CD4-positive, alpha-beta T cell (primary cell): ENCODE data around the gene WDPCP. TPM values are rescaled to one million over a fixed set of nuclear protein-coding genes. Genes with fewer than 3 reads are reported as not detected.

Source experiments
- ATAC-seq: fragments of 200-7000 bp; cut with Tn5 transposase; one replicate; pipeline ENCODE4 v1.10.0; 2022; ENCODE audit warnings: mild to moderate bottlenecking; ENCODE audit not compliant: poor library complexity
- CTCF ChIA-PET: fragments of 350-600 bp; sonication (Branson Sonifier 250); formaldehyde crosslinking; loops from one replicate; lab custom pipeline; 2021; ENCODE audit warnings: antibody characterized with exemption, inconsistent platforms; lab: Charles Lee
- POLR2A ChIA-PET: fragments of 350-600 bp; sonication (Branson Sonifier 250); formaldehyde crosslinking; loops from one replicate; lab custom pipeline; 2021; ENCODE audit warnings: antibody characterized with exemption, inconsistent platforms; lab: Charles Lee
- DNase-seq, 14 experiments: peaks; one replicate each; pipeline ENCODE4 v3.0.0-alpha.2; 2013 to 2020; ENCODE audit warnings: mixed read lengths in 2 of 14
- H3K27ac ChIP-seq, 2 donors: one replicate each; pipeline versions ENCODE4 v1.5.1 to v1.7.0; 2013; ENCODE audit warnings: low read length in 2 of 2, low read depth in 1 of 2, mild to moderate bottlenecking in 1 of 2
- H3K27me3 ChIP-seq, 2 experiments: 1 replicate in 1 of 2; 2 replicates in 1 of 2; pipeline versions ENCODE4 v1.6.1 to v1.7.0; 2013; ENCODE audit warnings: low read length in 2 of 2, control low read depth in 1 of 2, mild to moderate bottlenecking in 1 of 2, moderate library complexity in 1 of 2; ENCODE audit not compliant: insufficient read depth in 2 of 2, control insufficient read depth in 1 of 2
- H3K36me3 ChIP-seq: one replicate; pipeline ENCODE4 v1.6.1; 2013; ENCODE audit warnings: low read length, control low read depth; ENCODE audit not compliant: insufficient read depth
- H3K4me1 ChIP-seq: one replicate; pipeline ENCODE4 v1.6.1; 2013; ENCODE audit warnings: low read length, control low read depth; ENCODE audit not compliant: insufficient read depth
- H3K4me3 ChIP-seq: one replicate; pipeline ENCODE4 v1.5.1; 2013; ENCODE audit warnings: mild to moderate bottlenecking, low read length, moderate library complexity
- H3K9me3 ChIP-seq, 2 experiments: 1 replicate in 1 of 2; 2 replicates in 1 of 2; pipeline versions ENCODE4 v1.6.1 to v1.7.0; 2013; ENCODE audit warnings: low read length in 2 of 2, mild to moderate bottlenecking in 2 of 2, control low read depth in 1 of 2, moderate library complexity in 1 of 2; ENCODE audit not compliant: control insufficient read depth in 1 of 2, insufficient read depth in 1 of 2
- H3K27ac Mint-ChIP-seq: one replicate; pipeline ENCODE4 v1.8.0; 2020; ENCODE audit warnings: mixed read lengths
- H3K27me3 Mint-ChIP-seq: one replicate; pipeline ENCODE4 v1.8.0; 2021; ENCODE audit warnings: mixed read lengths
- H3K36me3 Mint-ChIP-seq: one replicate; pipeline ENCODE4 v1.8.0; 2021; ENCODE audit warnings: low read depth, mixed read lengths
- H3K4me1 Mint-ChIP-seq: one replicate; pipeline ENCODE4 v1.8.0; 2021; ENCODE audit warnings: low read depth, mixed read lengths
- H3K4me3 Mint-ChIP-seq: one replicate; pipeline ENCODE4 v1.8.0; 2020; ENCODE audit warnings: mild to moderate bottlenecking, mixed read lengths
- H3K9me3 Mint-ChIP-seq: one replicate; pipeline ENCODE4 v1.8.0; 2020; ENCODE audit warnings: mixed read lengths
- intact Hi-C, 2 experiments: fragments of 100-400 bp; cut with DNase I in 1 of 2; cut with micrococcal nuclease in 1 of 2; formaldehyde crosslinking; loops; one replicate each; pipeline versions ENCODE4 v1.15.1 to v1.9.0; 2023 to 2025; cut with DNase I, micrococcal nuclease
- total RNA-seq, 174 experiments: library from RNA in 2 of 174; stranded (reverse) in 2 of 174; gene quantifications; one replicate each; pipeline ENCODE4 v1.2.3 and lab custom pipeline; 2021 to 2026
- TF ChIP-seq, protein P1 (sequence below): fragments of 200-600 bp; IDR thresholded peaks from one replicate; pipeline ENCODE4 v1.8.0; 2022; ENCODE audit warnings: antibody characterized with exemption, mild to moderate bottlenecking

WDPCP gene
- total RNA-seq, 2 experiments from 2014 or later, result 8.7 to 9.9 TPM

DNA sequence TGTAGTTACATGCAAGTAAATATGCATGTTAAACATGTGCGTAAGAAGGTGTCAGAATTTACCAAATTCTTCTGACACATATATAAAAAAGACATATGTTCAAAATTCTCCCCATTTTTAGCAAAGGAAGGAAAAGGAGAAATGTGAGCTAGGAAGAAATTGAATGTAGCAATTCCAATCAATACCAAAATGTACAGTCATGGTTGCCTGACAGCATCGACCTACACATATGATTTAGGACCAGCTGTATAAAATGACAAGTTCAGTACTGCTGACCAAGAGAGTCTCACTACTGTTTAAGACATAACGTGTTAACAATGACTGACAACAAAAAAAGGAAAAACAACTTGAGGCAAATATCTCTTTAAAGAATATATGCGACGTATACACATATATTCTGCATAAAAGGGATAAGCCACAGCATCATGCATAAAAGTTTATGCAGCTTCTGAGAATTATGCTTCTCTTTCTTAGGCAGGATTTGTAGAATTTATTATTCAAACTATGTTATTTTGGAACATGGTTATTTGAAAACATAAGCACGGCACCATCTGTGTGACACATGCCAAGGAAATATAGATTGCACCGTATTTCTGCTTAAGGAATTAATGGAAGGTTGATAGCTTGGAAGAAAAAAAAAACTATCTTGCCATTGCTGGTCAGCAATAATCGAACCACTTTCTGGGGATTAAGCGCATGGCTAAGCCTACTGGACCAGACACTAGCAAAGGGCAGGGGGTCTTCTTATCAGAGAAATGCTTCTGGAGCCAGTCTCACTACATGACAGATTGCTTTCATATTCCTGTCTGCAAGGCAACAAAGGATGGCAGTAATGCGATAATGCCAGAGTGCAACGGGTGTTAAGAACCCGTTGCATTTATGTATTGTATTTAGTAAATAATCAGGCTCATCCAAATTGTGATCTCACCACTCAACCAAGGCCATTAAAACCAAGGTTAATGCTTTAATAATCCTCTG, 154.0 kb downstream of the WDPCP start:
- Mint-ChIP-seq H3K36me3 (peaks cover 45% of the 10 kb centered on the region), H3K9me3 (peaks cover 2% of the 10 kb centered on the region), H3K27ac (no peak overlapping the region), H3K4me3 (no peak overlapping the region), H3K4me1 (no peaks in the 10 kb centered on the region), H3K27me3 (no peaks in the 10 kb centered on the region)
- ATAC-seq, result no peak
- Histone ChIP-seq H3K36me3 (no peaks in the 10 kb centered on the region), H3K27ac (no peak overlapping the region), H3K4me3 (no peak overlapping the region), H3K27me3 (no peaks in the 10 kb centered on the region), H3K4me1 (no peaks in the 10 kb centered on the region), H3K9me3 (peaks cover 0 to 3% of the 10 kb centered on the region in 2 experiments)
- POLR2A ChIA-PET, result no interaction called here
- CTCF ChIA-PET, result no interaction called here
- intact Hi-C loops, result no loop called here
- TF ChIP-seq, protein P1, sequence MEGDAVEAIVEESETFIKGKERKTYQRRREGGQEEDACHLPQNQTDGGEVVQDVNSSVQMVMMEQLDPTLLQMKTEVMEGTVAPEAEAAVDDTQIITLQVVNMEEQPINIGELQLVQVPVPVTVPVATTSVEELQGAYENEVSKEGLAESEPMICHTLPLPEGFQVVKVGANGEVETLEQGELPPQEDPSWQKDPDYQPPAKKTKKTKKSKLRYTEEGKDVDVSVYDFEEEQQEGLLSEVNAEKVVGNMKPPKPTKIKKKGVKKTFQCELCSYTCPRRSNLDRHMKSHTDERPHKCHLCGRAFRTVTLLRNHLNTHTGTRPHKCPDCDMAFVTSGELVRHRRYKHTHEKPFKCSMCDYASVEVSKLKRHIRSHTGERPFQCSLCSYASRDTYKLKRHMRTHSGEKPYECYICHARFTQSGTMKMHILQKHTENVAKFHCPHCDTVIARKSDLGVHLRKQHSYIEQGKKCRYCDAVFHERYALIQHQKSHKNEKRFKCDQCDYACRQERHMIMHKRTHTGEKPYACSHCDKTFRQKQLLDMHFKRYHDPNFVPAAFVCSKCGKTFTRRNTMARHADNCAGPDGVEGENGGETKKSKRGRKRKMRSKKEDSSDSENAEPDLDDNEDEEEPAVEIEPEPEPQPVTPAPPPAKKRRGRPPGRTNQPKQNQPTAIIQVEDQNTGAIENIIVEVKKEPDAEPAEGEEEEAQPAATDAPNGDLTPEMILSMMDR, result no peak
- DNase-seq, result no peak

DNA sequence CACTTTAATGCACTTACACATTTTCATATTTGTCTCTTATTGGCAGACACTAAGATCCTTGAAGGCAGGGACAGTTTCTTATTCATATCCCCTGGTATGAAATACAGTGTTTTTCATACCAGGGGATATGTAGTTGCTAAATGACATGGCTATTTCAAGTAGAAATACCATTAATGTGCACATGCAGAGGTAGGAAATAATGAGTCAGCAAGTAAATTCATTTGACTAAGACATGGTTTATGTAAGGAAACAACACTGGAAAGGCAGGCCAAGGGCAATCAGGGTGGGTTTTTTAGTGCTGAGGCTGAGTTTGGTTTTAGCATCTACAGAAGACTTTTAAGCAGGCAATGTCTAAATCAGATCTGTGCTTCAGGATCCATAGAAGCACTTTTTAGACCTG, 155.9 kb downstream of the WDPCP start:
- H3K27ac ChIP-seq, result no peak overlapping the region
- ATAC-seq, result no peak
- H3K36me3 Mint-ChIP-seq, result peaks cover 59% of the 10 kb centered on the region
- no peaks in the 10 kb centered on the region for H3K27me3 Mint-ChIP-seq
- no peaks in the 10 kb centered on the region for H3K27me3 ChIP-seq
- ChIA-PET CTCF (interaction anchor here (0.9 kb wide), 1 partner anchor 10 kb away, joined by 3 read pairs; no protein-coding TSS in a partner anchor), POLR2A (no interaction called here)
- H3K36me3 ChIP-seq, result no peaks in the 10 kb centered on the region
- H3K4me3 Mint-ChIP-seq, result no peak overlapping the region
- H3K9me3 ChIP-seq, result peaks cover 0 to 3% of the 10 kb centered on the region in 2 experiments
- TF ChIP-seq, protein P1, result no peak
- intact Hi-C loops, result no loop called here
- H3K27ac Mint-ChIP-seq, result no peak overlapping the region
- no peak for DNase-seq
- no peaks in the 10 kb centered on the region for H3K4me1 Mint-ChIP-seq
- H3K4me1 ChIP-seq, result no peaks in the 10 kb centered on the region
- H3K9me3 Mint-ChIP-seq, result peaks cover 6% of the 10 kb centered on the region
- H3K4me3 ChIP-seq, result no peak overlapping the region

DNA sequence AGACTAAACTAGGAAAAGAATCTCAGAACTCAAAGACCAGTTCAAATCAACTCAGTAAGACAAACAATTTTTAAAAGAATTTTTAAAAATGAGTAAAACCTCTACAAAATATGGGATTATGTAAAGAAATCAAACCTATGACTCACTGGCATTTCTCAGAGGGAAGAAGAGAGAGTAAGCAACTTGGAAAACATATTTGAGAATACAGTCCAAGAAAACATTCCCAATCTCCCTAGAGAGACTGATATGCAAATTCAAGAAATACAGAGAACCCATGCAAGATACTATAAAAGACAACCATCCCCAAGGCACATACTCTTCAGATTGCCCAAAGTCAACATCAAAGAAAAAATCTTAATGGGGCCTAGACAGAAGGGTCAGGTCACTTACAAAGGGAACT, 162.7 kb downstream of the WDPCP start:
- TF ChIP-seq, protein P1, result no peak
- CTCF ChIA-PET, result no interaction called here
- no peak overlapping the region for H3K4me3 Mint-ChIP-seq

More for the DNA sequence above, 162.7 kb downstream of the WDPCP start:
- ATAC-seq, result no peak
- Mint-ChIP-seq H3K27ac (no peak overlapping the region), H3K9me3 (peaks cover 6% of the 10 kb centered on the region), H3K4me1 (no peaks in the 10 kb centered on the region), H3K36me3 (peaks cover 49% of the 10 kb centered on the region), H3K27me3 (no peaks in the 10 kb centered on the region)
- POLR2A ChIA-PET, result no interaction called here
- intact Hi-C loops, result loop anchor here (5.0 to 10.0 kb wide), 3 partner anchors 641 to 971 kb away; no protein-coding TSS in a partner anchor
- Histone ChIP-seq H3K4me3 (no peak overlapping the region), H3K27me3 (no peaks in the 10 kb centered on the region), H3K4me1 (no peaks in the 10 kb centered on the region), H3K36me3 (no peaks in the 10 kb centered on the region), H3K9me3 (peaks cover 0 to 3% of the 10 kb centered on the region in 2 experiments), H3K27ac (no peak overlapping the region)
- no peak for DNase-seq
